ENCODE data around the gene EVC2. TPM values are rescaled to one million over a fixed set of nuclear protein-coding genes. Genes with fewer than 3 reads are reported as not detected.
"Not testable (repeated sequence)": the region's sequence is repeated elsewhere in the genome, so short reads cannot be mapped to it uniquely, and the experiment has no call there.

Gene EVC2
- total RNA-seq, 1 donor from 2014 or later = 7.4 TPM

GRCh38 chr4:5734853-5735252 lies 26.5 kb upstream of the EVC2 start:
- Mint-ChIP-seq H3K27me3 (ENCODE audit: unreplicated experiment) (no peaks in the 10 kb centered on the region), H3K4me3 (ENCODE audit: unreplicated experiment) (no peak overlapping the region), H3K36me3 (ENCODE audit: low read depth, unreplicated experiment) (peaks cover 20% of the 10 kb centered on the region), H3K4me1 (ENCODE audit: unreplicated experiment) (no peaks in the 10 kb centered on the region), H3K27ac (ENCODE audit: unreplicated experiment) (no peak overlapping the region), H3K9me3 (ENCODE audit: unreplicated experiment) (no peaks in the 10 kb centered on the region)
- no peak for DNase-seq (ENCODE audit: low spot score)
- TF ChIP-seq, protein P1, sequence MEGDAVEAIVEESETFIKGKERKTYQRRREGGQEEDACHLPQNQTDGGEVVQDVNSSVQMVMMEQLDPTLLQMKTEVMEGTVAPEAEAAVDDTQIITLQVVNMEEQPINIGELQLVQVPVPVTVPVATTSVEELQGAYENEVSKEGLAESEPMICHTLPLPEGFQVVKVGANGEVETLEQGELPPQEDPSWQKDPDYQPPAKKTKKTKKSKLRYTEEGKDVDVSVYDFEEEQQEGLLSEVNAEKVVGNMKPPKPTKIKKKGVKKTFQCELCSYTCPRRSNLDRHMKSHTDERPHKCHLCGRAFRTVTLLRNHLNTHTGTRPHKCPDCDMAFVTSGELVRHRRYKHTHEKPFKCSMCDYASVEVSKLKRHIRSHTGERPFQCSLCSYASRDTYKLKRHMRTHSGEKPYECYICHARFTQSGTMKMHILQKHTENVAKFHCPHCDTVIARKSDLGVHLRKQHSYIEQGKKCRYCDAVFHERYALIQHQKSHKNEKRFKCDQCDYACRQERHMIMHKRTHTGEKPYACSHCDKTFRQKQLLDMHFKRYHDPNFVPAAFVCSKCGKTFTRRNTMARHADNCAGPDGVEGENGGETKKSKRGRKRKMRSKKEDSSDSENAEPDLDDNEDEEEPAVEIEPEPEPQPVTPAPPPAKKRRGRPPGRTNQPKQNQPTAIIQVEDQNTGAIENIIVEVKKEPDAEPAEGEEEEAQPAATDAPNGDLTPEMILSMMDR (IDR thresholded peaks at IDR 0.05; ENCODE audit: unreplicated experiment) = no peak

DNA sequence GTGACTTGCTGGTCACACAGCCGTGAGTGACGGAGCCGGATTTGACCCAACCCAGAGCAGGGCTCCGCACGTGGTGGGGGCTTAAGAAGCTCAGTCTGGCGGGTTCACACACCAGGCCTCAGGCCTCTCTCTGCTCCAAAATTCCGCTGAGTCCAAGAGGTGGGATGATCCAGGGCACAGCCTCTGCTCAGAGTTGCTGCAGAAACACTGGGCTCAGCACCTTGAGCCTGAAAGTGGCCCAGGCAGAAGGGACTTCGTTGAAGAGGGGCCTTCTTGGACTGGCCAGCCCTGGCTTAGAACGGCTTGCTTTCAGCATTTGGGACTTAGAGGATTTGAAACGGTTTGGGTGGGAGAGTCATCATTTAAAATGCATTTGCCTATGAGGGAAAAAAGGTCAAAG lies 23.8 kb upstream of the EVC2 start:
- H3K36me3 Mint-ChIP-seq (ENCODE audit: low read depth, unreplicated experiment) = peaks cover 20% of the 10 kb centered on the region
- TF ChIP-seq, protein P1 (IDR thresholded peaks at IDR 0.05; ENCODE audit: unreplicated experiment) = no peak
- no peaks in the 10 kb centered on the region for H3K9me3 Mint-ChIP-seq (ENCODE audit: unreplicated experiment)

DNA sequence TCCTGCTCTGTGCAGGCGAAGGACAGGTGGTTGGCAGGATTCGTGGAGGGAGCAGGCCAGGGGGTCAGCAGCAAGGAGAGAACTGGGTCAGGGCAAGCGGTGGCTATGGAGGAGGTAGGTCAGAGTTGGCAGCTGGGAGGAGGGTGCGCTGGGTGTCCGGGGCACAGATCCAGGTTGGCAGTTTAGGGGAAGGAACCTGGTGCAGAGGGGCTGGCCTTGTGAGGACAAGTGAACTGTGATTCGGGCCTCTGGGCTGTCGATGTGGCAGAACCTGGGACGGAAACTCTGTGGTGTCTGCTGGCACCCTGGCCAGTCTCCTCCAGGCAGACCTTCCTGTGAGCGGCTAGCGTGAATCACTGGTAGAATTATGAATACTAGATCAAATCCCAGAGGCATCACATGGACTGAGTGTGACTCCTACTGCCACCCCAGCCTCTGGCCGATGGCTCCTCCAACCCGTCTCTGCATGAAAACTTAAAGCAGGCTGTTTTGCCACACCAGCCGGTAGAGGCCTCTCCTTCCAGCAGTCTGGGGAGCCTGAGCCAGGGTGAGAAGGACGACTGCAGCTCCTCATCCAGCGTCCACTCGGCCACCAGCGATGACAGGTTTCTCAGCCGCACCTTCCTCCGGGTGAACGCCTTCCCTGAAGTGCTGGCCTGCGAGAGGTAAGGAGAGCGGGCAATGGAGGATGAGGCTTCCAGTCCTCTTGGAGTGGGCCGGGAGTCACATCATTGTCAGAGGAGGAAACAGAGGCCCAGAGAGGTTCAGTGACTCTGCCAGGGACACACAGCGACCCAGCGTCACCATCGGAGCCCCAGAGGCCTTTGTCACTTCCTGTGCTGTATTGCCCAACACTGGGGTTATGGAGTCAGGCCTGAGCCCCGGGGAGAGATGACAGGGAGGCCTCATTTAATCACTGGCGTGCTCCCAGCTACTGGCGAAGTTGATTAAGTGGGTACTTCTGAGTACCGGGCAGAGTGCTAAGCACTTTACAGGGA lies 22.9 kb upstream of the EVC2 start:
- H3K4me1 Mint-ChIP-seq (ENCODE audit: unreplicated experiment) = no peaks in the 10 kb centered on the region
- peaks cover 20% of the 10 kb centered on the region for H3K36me3 Mint-ChIP-seq (ENCODE audit: low read depth, unreplicated experiment)
- TF ChIP-seq, protein P1 (IDR thresholded peaks at IDR 0.05; ENCODE audit: unreplicated experiment) = no peak
- no peaks in the 10 kb centered on the region for H3K9me3 Mint-ChIP-seq (ENCODE audit: unreplicated experiment)
- DNase-seq (ENCODE audit: low spot score) = no peak
- no peak overlapping the region for H3K27ac Mint-ChIP-seq (ENCODE audit: unreplicated experiment)
- no peaks in the 10 kb centered on the region for H3K27me3 Mint-ChIP-seq (ENCODE audit: unreplicated experiment)
- no peak overlapping the region for H3K4me3 Mint-ChIP-seq (ENCODE audit: unreplicated experiment)

More for the DNA sequence above, 23.8 kb upstream of the EVC2 start:
- H3K27ac Mint-ChIP-seq (ENCODE audit: unreplicated experiment) = no peak overlapping the region
- H3K4me1 Mint-ChIP-seq (ENCODE audit: unreplicated experiment) = no peaks in the 10 kb centered on the region
- no peak overlapping the region for H3K4me3 Mint-ChIP-seq (ENCODE audit: unreplicated experiment)
- H3K27me3 Mint-ChIP-seq (ENCODE audit: unreplicated experiment) = no peaks in the 10 kb centered on the region
- DNase-seq (ENCODE audit: low spot score) = no peak

DNA sequence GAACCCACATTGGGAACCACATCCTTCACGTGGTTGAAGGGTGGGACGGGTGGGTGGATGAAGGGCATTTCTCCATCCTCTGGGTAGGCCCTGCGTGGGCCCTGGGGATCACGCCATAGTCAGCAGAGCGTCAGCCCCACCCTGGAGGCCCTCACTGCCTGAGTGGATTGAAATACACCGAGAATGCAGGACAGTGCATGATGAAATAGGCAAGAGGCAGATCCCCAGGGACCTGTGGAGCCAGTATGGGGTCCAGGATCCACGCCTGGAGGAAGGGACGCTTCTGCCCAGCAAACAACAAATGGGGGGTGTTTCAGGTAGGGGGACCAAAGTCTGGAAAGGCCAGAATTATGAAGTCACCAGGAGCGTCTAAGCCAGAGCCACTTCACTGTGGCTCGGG lies 22.1 kb upstream of the EVC2 start:
- H3K9me3 Mint-ChIP-seq (ENCODE audit: unreplicated experiment) = no peaks in the 10 kb centered on the region
- TF ChIP-seq, protein P1 (IDR thresholded peaks at IDR 0.05; ENCODE audit: unreplicated experiment) = no peak
- no peak overlapping the region for H3K27ac Mint-ChIP-seq (ENCODE audit: unreplicated experiment)
- DNase-seq (ENCODE audit: low spot score) = no peak
- no peaks in the 10 kb centered on the region for H3K4me1 Mint-ChIP-seq (ENCODE audit: unreplicated experiment)
- no peaks in the 10 kb centered on the region for H3K27me3 Mint-ChIP-seq (ENCODE audit: unreplicated experiment)
- H3K4me3 Mint-ChIP-seq (ENCODE audit: unreplicated experiment) = no peak overlapping the region
- peaks cover 26% of the 10 kb centered on the region for H3K36me3 Mint-ChIP-seq (ENCODE audit: low read depth, unreplicated experiment)

- peaks cover 28% of the 10 kb centered on the region for H3K36me3 Mint-ChIP-seq (ENCODE audit: low read depth, unreplicated experiment)
- not testable (repeated sequence) for H3K9me3 Mint-ChIP-seq (ENCODE audit: unreplicated experiment); H3K4me3 Mint-ChIP-seq (ENCODE audit: unreplicated experiment); H3K4me1 Mint-ChIP-seq (ENCODE audit: unreplicated experiment); DNase-seq (ENCODE audit: low spot score); H3K27me3 Mint-ChIP-seq (ENCODE audit: unreplicated experiment); H3K27ac Mint-ChIP-seq (ENCODE audit: unreplicated experiment)
Measured at GRCh38 chr4:5728412-5728811, 20.1 kb upstream of the EVC2 start.

All from endothelial cell (in vitro differentiated cells).